ENCODE data around the gene MTUS2. TPM values are rescaled to one million over a fixed set of nuclear protein-coding genes. Genes with fewer than 3 reads are reported as not detected.

The MTUS2 gene
- polyA plus RNA-seq, 2 of the 4 experiments (the other 2 are of a cell fraction) = not detected

- Histone ChIP-seq H3K4me3 (no peak overlapping the region), H3K9me3 (no peaks in the 10 kb centered on the region), H3K4me1 (no peaks in the 10 kb centered on the region), H3K27ac (no peak overlapping the region), H3K4me2 (no peak overlapping the region)
- ChIA-PET POLR2A (no interaction called here), CTCF (no interaction called here)
- 8% methylated on average over 4 of the region's 4 CpGs for whole genome bisulfite sequencing (ENCODE audit: missing lambda C conversion rate)
- TF ChIP-seq GATA3 (IDR thresholded peaks at IDR 0.05; ENCODE audit: borderline replicate concordance) = no peak
- TF ChIP-seq MAFK (IDR thresholded peaks at IDR 0.05; ENCODE audit: partially characterized antibody) = no peak
- no peak for TF ChIP-seq REST (IDR thresholded peaks at IDR 0.05)
- no peak for TF ChIP-seq ZSCAN20 (CRISPR knock-in tag; IDR thresholded peaks at IDR 0.05)
- no peak for TF ChIP-seq CBX2 (IDR thresholded peaks at IDR 0.05; ENCODE audit: borderline replicate concordance, low read depth)
- no peak for TF ChIP-seq ZNF302 (CRISPR knock-in tag; IDR thresholded peaks at IDR 0.05)
- no peak for TF ChIP-seq CEBPB (IDR thresholded peaks at IDR 0.05)
- TF ChIP-seq HOXB5 (CRISPR knock-in tag; IDR thresholded peaks at IDR 0.05) = no peak
- no peak for TF ChIP-seq ZFP36 (IDR thresholded peaks at IDR 0.05; ENCODE audit: borderline replicate concordance, partially characterized antibody)
- no peak for TF ChIP-seq USF2 (IDR thresholded peaks at IDR 0.05)
- no peak for TF ChIP-seq PHF8 (IDR thresholded peaks at IDR 0.05; ENCODE audit: borderline replicate concordance, low read depth)
- TF ChIP-seq BCL3 (IDR thresholded peaks at IDR 0.05) = no peak
- TF ChIP-seq NPAS2 (CRISPR knock-in tag; IDR thresholded peaks at IDR 0.05; ENCODE audit: borderline replicate concordance) = no peak
- DNase-seq (ENCODE audit: low read depth in 1 of 2, low spot score in 1 of 2) (no peak), ATAC-seq (no peak), FAIRE-seq (no peak)
Observed at GRCh38 chr13:29046588-29046987, 226.4 kb downstream of the MTUS2 start.

GRCh38 chr13:29049524-29049923 is 229.4 kb downstream of the MTUS2 start:
- Histone ChIP-seq H3K9me3 (no peaks in the 10 kb centered on the region), H3K4me2 (no peak overlapping the region), H3K27ac (no peak overlapping the region), H3K4me3 (no peak overlapping the region), H3K4me1 (no peaks in the 10 kb centered on the region)
- ATAC-seq = no peak
- POLR2A ChIA-PET = no interaction called here
- no peak for DNase-seq (ENCODE audit: low read depth in 1 of 2, low spot score in 1 of 2)
- 4% methylated on average over 6 of the region's 6 CpGs for WGBS (ENCODE audit: missing lambda C conversion rate)
- FAIRE-seq = no peak
- no peak for TF ChIP-seq MAZ (IDR thresholded peaks at IDR 0.05; ENCODE audit: borderline replicate concordance, low read depth, low read length)
- no peak for TF ChIP-seq EP300 (IDR thresholded peaks at IDR 0.05)
- no peak for TF ChIP-seq SMC3 (IDR thresholded peaks at IDR 0.05)
- CTCF ChIA-PET = interaction anchor here (1.1 kb wide), 1 partner anchor 225 kb away, joined by 3 read pairs; no protein-coding TSS in a partner anchor

- no peaks in the 10 kb centered on the region for H3K4me1 ChIP-seq
- ChIA-PET CTCF (no interaction called here), POLR2A (no interaction called here)
- DNase-seq (ENCODE audit: low read depth in 1 of 2, low spot score in 1 of 2) (no peak), FAIRE-seq (no peak), ATAC-seq (no peak)
- H3K27ac ChIP-seq = no peak overlapping the region
- H3K4me2 ChIP-seq = no peak overlapping the region
- no peak overlapping the region for H3K4me3 ChIP-seq
- 0% methylated on average over 4 of the region's 4 CpGs for WGBS (ENCODE audit: missing lambda C conversion rate)
- no peak for TF ChIP-seq BHLHE40 (IDR thresholded peaks at IDR 0.05; ENCODE audit: low read depth, low read length)
- no peak for TF ChIP-seq ZC3H11A (IDR thresholded peaks at IDR 0.05)
- TF ChIP-seq CTCF (IDR thresholded peaks at IDR 0.05) = no peak
- no peak for TF ChIP-seq RARB (CRISPR knock-in tag; IDR thresholded peaks at IDR 0.05)
- no peak for TF ChIP-seq TFCP2L1 (CRISPR knock-in tag; IDR thresholded peaks at IDR 0.05)
- TF ChIP-seq ZSCAN20 (CRISPR knock-in tag; IDR thresholded peaks at IDR 0.05) = no peak
- TF ChIP-seq MAX (IDR thresholded peaks at IDR 0.05) = no peak
- TF ChIP-seq HEYL (CRISPR knock-in tag; IDR thresholded peaks at IDR 0.05) = no peak
- no peak for TF ChIP-seq PHF8 (IDR thresholded peaks at IDR 0.05; ENCODE audit: borderline replicate concordance, low read depth)
- TF ChIP-seq EHF (CRISPR knock-in tag; IDR thresholded peaks at IDR 0.05) = no peak
- no peak for TF ChIP-seq CBX2 (IDR thresholded peaks at IDR 0.05; ENCODE audit: borderline replicate concordance, low read depth)
- TF ChIP-seq HMGXB4 (CRISPR knock-in tag; IDR thresholded peaks at IDR 0.05; ENCODE audit: borderline replicate concordance) = no peak
- H3K9me3 ChIP-seq = no peaks in the 10 kb centered on the region
Observed at GRCh38 chr13:29050719-29051118, 230.6 kb downstream of the MTUS2 start.
